ENCODE measurements around the gene KMT5B. TPM values are rescaled to one million over a fixed set of nuclear protein-coding genes. Genes with fewer than 3 reads are reported as not detected.

KMT5B gene
- total and polyA plus RNA-seq, 9 donors, result 25.5 to 59.1 (median 50.4) TPM

DNA sequence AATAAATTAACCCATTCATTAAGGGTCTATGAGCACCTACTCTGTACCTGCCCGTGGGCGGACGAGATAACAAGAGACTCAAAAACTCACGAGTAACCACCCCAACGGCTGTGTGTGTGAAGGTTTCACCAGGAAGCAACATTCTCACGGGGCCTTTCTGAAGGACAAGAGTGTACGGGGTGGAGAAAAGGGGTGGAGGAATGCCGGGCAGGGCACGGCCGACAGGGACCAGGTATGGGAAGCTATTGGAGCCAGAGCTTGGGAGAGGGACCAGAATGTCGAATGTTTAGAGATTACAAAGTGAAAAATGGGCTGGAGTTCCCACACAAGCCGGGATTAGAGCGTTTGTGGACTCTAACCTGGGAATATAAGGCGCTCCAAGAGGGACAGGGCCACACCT is 1.6 kb downstream of the KMT5B start:
- Histone ChIP-seq H3K4me3 (peak overlapping the region; percentile 75), H3K27ac (no peak overlapping the region), H3K9me3 (no peaks in the 10 kb centered on the region), H3K36me3 (no peaks in the 10 kb centered on the region), H3K4me1 (ENCODE audit: insufficient read depth) (peaks cover 16% of the 10 kb centered on the region), H3K27me3 (no peaks in the 10 kb centered on the region)
- DNase-seq, result no peak
- intact Hi-C loops (cut with DNase I), result loop anchor here in 3 of 4 donors (5.0 to 10.0 kb wide), 2 partner anchors 86 to 233 kb away; no protein-coding TSS in a partner anchor
- TF ChIP-seq EP300 (IDR thresholded peaks at IDR 0.05) (no peak), POLR2A (IDR thresholded peaks at IDR 0.05) (no peak)
- TF ChIP-seq, protein P1, sequence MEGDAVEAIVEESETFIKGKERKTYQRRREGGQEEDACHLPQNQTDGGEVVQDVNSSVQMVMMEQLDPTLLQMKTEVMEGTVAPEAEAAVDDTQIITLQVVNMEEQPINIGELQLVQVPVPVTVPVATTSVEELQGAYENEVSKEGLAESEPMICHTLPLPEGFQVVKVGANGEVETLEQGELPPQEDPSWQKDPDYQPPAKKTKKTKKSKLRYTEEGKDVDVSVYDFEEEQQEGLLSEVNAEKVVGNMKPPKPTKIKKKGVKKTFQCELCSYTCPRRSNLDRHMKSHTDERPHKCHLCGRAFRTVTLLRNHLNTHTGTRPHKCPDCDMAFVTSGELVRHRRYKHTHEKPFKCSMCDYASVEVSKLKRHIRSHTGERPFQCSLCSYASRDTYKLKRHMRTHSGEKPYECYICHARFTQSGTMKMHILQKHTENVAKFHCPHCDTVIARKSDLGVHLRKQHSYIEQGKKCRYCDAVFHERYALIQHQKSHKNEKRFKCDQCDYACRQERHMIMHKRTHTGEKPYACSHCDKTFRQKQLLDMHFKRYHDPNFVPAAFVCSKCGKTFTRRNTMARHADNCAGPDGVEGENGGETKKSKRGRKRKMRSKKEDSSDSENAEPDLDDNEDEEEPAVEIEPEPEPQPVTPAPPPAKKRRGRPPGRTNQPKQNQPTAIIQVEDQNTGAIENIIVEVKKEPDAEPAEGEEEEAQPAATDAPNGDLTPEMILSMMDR (IDR thresholded peaks at IDR 0.05), result no peak
- WGBS, 3 donors, result 18 to 24% (median 21%) methylated on average over 14 of the region's 14 CpGs

DNA sequence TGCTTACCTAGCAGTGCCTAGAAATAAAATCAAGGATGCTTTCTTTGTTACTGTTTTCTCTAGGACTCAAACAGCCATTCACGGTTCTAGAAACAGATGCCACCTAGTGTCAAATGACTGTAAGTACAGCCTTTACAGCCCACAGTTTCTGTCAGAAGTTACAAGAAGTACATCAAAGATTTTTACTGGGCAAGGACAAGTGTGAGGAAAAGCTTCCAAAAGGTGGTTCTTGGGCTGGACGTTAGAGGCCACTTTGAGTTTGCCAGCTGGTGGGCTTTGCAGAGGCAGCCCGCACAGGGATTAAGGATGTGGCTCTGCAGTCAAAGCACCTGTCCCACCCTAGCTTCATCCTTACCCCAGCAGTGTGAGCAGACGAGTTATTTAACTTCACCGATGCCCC is 6.9 kb downstream of the KMT5B start:
- no peak overlapping the region for H3K27ac ChIP-seq

DNA sequence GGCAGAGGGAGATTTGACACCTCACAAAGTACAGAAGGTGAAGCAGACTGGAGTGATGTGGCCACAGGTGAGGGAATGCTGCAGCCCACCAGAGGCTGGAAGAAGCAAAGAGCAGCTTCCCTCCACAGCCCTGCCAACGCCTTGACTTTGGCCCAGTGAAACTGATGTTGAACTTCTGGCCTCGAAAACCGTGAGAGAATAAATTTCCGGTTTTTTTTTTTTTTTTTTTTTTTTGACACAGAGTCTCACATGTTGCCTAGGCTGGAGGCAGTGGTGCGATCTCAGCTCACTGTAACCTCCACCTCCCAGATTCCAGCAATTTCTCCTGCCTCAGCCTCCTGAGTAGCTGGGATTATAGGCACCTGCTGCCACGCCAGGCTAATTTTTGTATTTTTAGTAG is 8.7 kb downstream of the KMT5B start:
- Histone ChIP-seq H3K27me3 (no peaks in the 10 kb centered on the region), H3K4me1 (ENCODE audit: insufficient read depth) (peaks cover 10% of the 10 kb centered on the region), H3K9me3 (no peaks in the 10 kb centered on the region), H3K36me3 (no peaks in the 10 kb centered on the region), H3K4me3 (no peak overlapping the region), H3K27ac (no peak overlapping the region)
- intact Hi-C loops (cut with DNase I), result loop anchor here (10.0 kb wide), 4 partner anchors 90 to 200 kb away; partner anchors contain the start of genes NDUFS8 (in 1 of the 4), TCIRG1 (in 1 of the 4) and UNC93B1 (in 1 of the 4)
- TF ChIP-seq, protein P1 (IDR thresholded peaks at IDR 0.05), result no peak
- TF ChIP-seq POLR2A (IDR thresholded peaks at IDR 0.05), result no peak
- TF ChIP-seq EP300 (IDR thresholded peaks at IDR 0.05), result no peak
- DNase-seq, result no peak
- 49 to 75% (median 59%) methylated on average over 6 of the region's 6 CpGs for WGBS, 3 donors

More for the DNA sequence above, 6.9 kb downstream of the KMT5B start:
- no peak for TF ChIP-seq POLR2A (IDR thresholded peaks at IDR 0.05)
- TF ChIP-seq, protein P1 (IDR thresholded peaks at IDR 0.05), result peak; percentile 69 to 82 (median 71)
- Histone ChIP-seq H3K4me3 (no peak overlapping the region), H3K27me3 (no peaks in the 10 kb centered on the region), H3K4me1 (ENCODE audit: insufficient read depth) (peaks cover 14% of the 10 kb centered on the region), H3K9me3 (no peaks in the 10 kb centered on the region), H3K36me3 (no peaks in the 10 kb centered on the region)
- no peak for DNase-seq
- intact Hi-C loops (cut with DNase I), result loop anchor here (10.0 kb wide), 4 partner anchors 91 to 201 kb away; partner anchors contain the start of genes NDUFS8 (in 1 of the 4), TCIRG1 (in 1 of the 4) and UNC93B1 (in 1 of the 4)
- WGBS, 3 donors, result 23 to 31% (median 30%) methylated on average over 5 of the region's 5 CpGs

DNA sequence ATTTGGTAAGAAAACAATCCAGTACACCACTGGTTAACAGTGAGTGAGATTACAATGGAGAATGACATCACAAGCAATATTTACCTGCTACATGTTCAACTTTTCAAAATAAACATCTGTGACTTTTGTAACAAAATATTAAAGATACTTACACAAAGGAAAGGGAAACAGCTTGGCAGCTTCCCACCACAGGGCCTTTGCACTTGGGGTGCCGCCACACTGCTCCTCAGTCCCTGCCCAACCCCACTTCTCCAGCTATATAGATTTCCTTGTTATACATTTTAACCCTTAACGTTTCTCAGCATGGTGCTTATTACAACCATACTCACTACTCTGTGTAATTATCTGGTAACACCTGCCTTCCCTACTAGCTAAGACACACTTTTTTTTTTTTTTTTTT is 10.9 kb downstream of the KMT5B start:
- TF ChIP-seq POLR2A (IDR thresholded peaks at IDR 0.05) (no peak), EP300 (IDR thresholded peaks at IDR 0.05) (no peak)
- TF ChIP-seq, protein P1 (IDR thresholded peaks at IDR 0.05), result no peak
- intact Hi-C loops (cut with DNase I), result loop anchor here (10.0 kb wide), 4 partner anchors 87 to 197 kb away; partner anchors contain the start of genes NDUFS8 (in 1 of the 4), TCIRG1 (in 1 of the 4) and UNC93B1 (in 1 of the 4)
- no peaks in the 10 kb centered on the region for H3K36me3 ChIP-seq
- peaks cover 10% of the 10 kb centered on the region for H3K4me1 ChIP-seq (ENCODE audit: insufficient read depth)
- no peak overlapping the region for H3K27ac ChIP-seq
- DNase-seq, result no peak
- no peaks in the 10 kb centered on the region for H3K27me3 ChIP-seq
- H3K9me3 ChIP-seq, result no peaks in the 10 kb centered on the region
- H3K4me3 ChIP-seq, result no peak overlapping the region
- WGBS, 3 donors, result 62 to 74% (median 73%) methylated on average over 2 of the region's 2 CpGs

All from ovary (tissue), 9 donors.